Measurements from ENCODE around the gene P2RX6. TPM values are rescaled to one million over a fixed set of nuclear protein-coding genes. Genes with fewer than 3 reads are reported as not detected.

The P2RX6 gene
- total RNA-seq, 4 donors from 2014 or later, result 0.39 to 0.50 (median 0.41) TPM

- no peak for DNase-seq (ENCODE audit: extremely low spot score)
- 72% methylated on average over 5 of the region's 5 CpGs for WGBS
- H3K4me3 ChIP-seq, result peak overlapping the region; percentile 75 to 97 (median 82)
- peak overlapping the region; percentile 91 to 95 (median 94) for H3K27ac ChIP-seq (replicated peaks in 1 of 4)
- intact Hi-C loops (cut with DNase I), result loop anchor here (2.0 kb wide), 1 partner anchor 16 kb away; no protein-coding TSS in a partner anchor
- TF ChIP-seq POLR2A (IDR thresholded peaks at IDR 0.05; ENCODE audit: low read depth) (no peak), POLR2AphosphoS5 (IDR thresholded peaks at IDR 0.05) (no peak), EP300 (IDR thresholded peaks at IDR 0.05) (no peak), CTCF (IDR thresholded peaks at IDR 0.05) (no peak)
- peaks cover 34 to 45% (median 43%) of the 10 kb centered on the region in 4 donors for H3K4me1 ChIP-seq
- H3K27me3 ChIP-seq, result no peaks in the 10 kb centered on the region
- H3K9me3 ChIP-seq, result peaks cover 0 to 6% (median 3%) of the 10 kb centered on the region in 4 donors
- peaks cover 17 to 41% (median 31%) of the 10 kb centered on the region in 4 donors for H3K36me3 ChIP-seq
These were observed 31.7 kb upstream of the P2RX6 start for GRCh38 chr22:20983081-20983771.

GRCh38 chr22:20985720-20986119 is 29.2 kb upstream of the P2RX6 start:
- Histone ChIP-seq H3K9me3 (no peaks in the 10 kb centered on the region), H3K36me3 (peaks cover 18 to 64% (median 49%) of the 10 kb centered on the region in 4 donors), H3K27me3 (no peaks in the 10 kb centered on the region), H3K4me3 (no peak overlapping the region), H3K27ac (replicated peaks in 1 of 4) (no peak overlapping the region), H3K4me1 (peaks cover 18 to 27% (median 26%) of the 10 kb centered on the region in 4 donors)
- intact Hi-C loops (cut with DNase I), result no loop called here
- no peak for TF ChIP-seq POLR2A (IDR thresholded peaks at IDR 0.05; ENCODE audit: low read depth)
- WGBS, result 92% methylated on average over 7 of the region's 7 CpGs
- DNase-seq (ENCODE audit: extremely low spot score), result no peak

DNA sequence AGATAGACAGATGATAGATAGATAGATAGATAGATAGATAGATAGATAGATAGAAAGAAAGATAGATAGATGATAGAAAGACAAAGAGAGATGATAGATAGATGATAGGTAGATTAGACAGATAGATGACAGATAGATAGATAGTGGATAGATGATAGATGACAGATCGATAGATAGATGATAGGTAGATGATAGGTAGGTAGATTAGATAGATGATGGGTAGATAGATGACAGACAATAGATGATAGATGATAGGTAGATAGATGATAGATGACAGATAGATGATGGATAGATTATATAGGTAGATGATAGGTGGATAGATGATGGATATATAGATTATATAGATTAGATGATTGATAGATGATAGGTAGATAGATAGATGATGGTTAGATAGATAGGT is 28.6 kb upstream of the P2RX6 start:
- 98% methylated on average over 1 of the region's 1 CpG for WGBS

DNA sequence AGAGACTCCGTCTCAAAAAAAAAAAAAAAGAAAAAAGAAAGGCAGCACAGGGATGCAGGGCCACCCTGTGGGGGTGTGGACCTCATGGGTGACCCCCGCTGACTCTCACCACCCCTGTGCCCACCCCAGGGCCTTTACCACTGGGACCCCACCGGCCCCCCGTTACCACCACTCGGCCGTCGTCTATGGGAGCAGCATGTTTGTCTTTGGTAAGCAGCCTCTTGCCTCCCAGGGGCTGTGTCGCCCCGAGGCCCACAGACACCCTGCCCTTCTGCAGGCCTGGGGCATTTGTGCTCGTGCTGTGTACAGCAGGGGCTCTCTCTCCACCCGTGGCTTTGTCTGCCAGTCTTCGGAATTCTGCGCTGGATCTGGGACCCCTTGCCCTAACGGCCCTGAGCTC is 27.6 kb upstream of the P2RX6 start:
- Histone ChIP-seq H3K4me1 (peaks cover 9 to 17% (median 16%) of the 10 kb centered on the region in 4 donors), H3K36me3 (peaks cover 22 to 81% (median 66%) of the 10 kb centered on the region in 4 donors), H3K9me3 (no peaks in the 10 kb centered on the region), H3K27ac (replicated peaks in 1 of 4) (no peak overlapping the region), H3K27me3 (no peaks in the 10 kb centered on the region), H3K4me3 (no peak overlapping the region)
- DNase-seq (ENCODE audit: extremely low spot score), result no peak
- 86% methylated on average over 13 of the region's 14 CpGs for WGBS
- intact Hi-C loops (cut with DNase I), result no loop called here
- TF ChIP-seq POLR2A (IDR thresholded peaks at IDR 0.05; ENCODE audit: low read depth) (no peak), CTCF (IDR thresholded peaks at IDR 0.05) (no peak), EP300 (IDR thresholded peaks at IDR 0.05) (no peak), POLR2AphosphoS5 (IDR thresholded peaks at IDR 0.05) (no peak)

More for the DNA sequence above, 28.6 kb upstream of the P2RX6 start:
- TF ChIP-seq EP300 (IDR thresholded peaks at IDR 0.05), result no peak
- no peak for TF ChIP-seq POLR2A (IDR thresholded peaks at IDR 0.05; ENCODE audit: low read depth)
- no peak for TF ChIP-seq CTCF (IDR thresholded peaks at IDR 0.05)
- no peak for TF ChIP-seq POLR2AphosphoS5 (IDR thresholded peaks at IDR 0.05)
- no peak overlapping the region for H3K4me3 ChIP-seq
- H3K4me1 ChIP-seq, result peaks cover 11 to 20% (median 19%) of the 10 kb centered on the region in 4 donors
- intact Hi-C loops (cut with DNase I), result no loop called here
- DNase-seq (ENCODE audit: extremely low spot score), result no peak
- no peak overlapping the region for H3K27ac ChIP-seq (replicated peaks in 1 of 4)
- peaks cover 18 to 71% (median 56%) of the 10 kb centered on the region in 4 donors for H3K36me3 ChIP-seq
- no peaks in the 10 kb centered on the region for H3K9me3 ChIP-seq
- no peaks in the 10 kb centered on the region for H3K27me3 ChIP-seq

GRCh38 chr22:20988573-20989322 is 26.2 kb upstream of the P2RX6 start:
- peaks cover 29 to 92% (median 78%) of the 10 kb centered on the region in 4 donors for H3K36me3 ChIP-seq

More at GRCh38 chr22:20988573-20989322, 26.2 kb upstream of the P2RX6 start:
- H3K9me3 ChIP-seq, result no peaks in the 10 kb centered on the region
- peaks cover 0 to 5% (median 3%) of the 10 kb centered on the region in 4 donors for H3K4me1 ChIP-seq
- no peak overlapping the region for H3K27ac ChIP-seq (replicated peaks in 1 of 4)
- DNase-seq (ENCODE audit: extremely low spot score), result no peak
- TF ChIP-seq POLR2AphosphoS5 (IDR thresholded peaks at IDR 0.05) (no peak), POLR2A (IDR thresholded peaks at IDR 0.05; ENCODE audit: low read depth) (no peak), CTCF (IDR thresholded peaks at IDR 0.05) (no peak), EP300 (IDR thresholded peaks at IDR 0.05) (no peak)
- 87% methylated on average over 16 of the region's 16 CpGs for WGBS
- intact Hi-C loops (cut with DNase I), result no loop called here
- no peaks in the 10 kb centered on the region for H3K27me3 ChIP-seq
- no peak overlapping the region for H3K4me3 ChIP-seq
